H4 (cell line): ENCODE measurements around the gene OR4F15. TPM values are rescaled to one million over a fixed set of nuclear protein-coding genes. Genes with fewer than 3 reads are reported as not detected.
"Not testable (repeated sequence)": the region's sequence is repeated elsewhere in the genome, so short reads cannot be mapped to it uniquely, and the experiment has no call there.

Source experiments
- DNase-seq: peaks from one replicate; pipeline ENCODE4 v3.0.0-alpha.2; 2015; ENCODE audit warnings: low spot score
- total RNA-seq: library from RNA; depleted of rRNA; stranded (reverse); fragments of >200 nt; shearing (Covaris generic); gene quantifications from 2 replicates; pipeline ENCODE4 v1.2.3, GENCODE V29; 2014; rRNA removed

The OR4F15 gene
- total RNA-seq: not detected in 2 replicates

- DNase-seq: no peak
Observed at GRCh38 chr15:101811902-101812301, at the start of gene OR4F15. TSS of gene OR4F15 (plus strand) at chr15:101812202. CDS start at chr15:101818187, 5,985 bp downstream.

- peak; percentile 32 for DNase-seq
Observed at GRCh38 chr15:101764669-101765339, 47.2 kb upstream of the OR4F15 start.

- DNase-seq: not testable (repeated sequence)
Observed at GRCh38 chr15:101765340-101765671, 46.7 kb upstream of the OR4F15 start.

GRCh38 chr15:101765772-101766456 is 46.1 kb upstream of the OR4F15 start:
- DNase-seq: no peak

- DNase-seq: not testable (repeated sequence)
Observed at GRCh38 chr15:101767083-101767640, 44.8 kb upstream of the OR4F15 start.

- no peak for DNase-seq
Observed at GRCh38 chr15:101772921-101773320, 39.1 kb upstream of the OR4F15 start.

- no peak for DNase-seq
Observed at GRCh38 chr15:101773496-101774100, 38.4 kb upstream of the OR4F15 start.

GRCh38 chr15:101775136-101775535 is 36.9 kb upstream of the OR4F15 start:
- DNase-seq: no peak

- DNase-seq: not testable (repeated sequence)
Observed at GRCh38 chr15:101778576-101778975, 33.4 kb upstream of the OR4F15 start.

GRCh38 chr15:101780225-101780624 is 31.8 kb upstream of the OR4F15 start:
- DNase-seq: peak; percentile 50

GRCh38 chr15:101781928-101782327 is 30.1 kb upstream of the OR4F15 start:
- DNase-seq: no peak

GRCh38 chr15:101784644-101785043 is 27.4 kb upstream of the OR4F15 start:
- no peak for DNase-seq

GRCh38 chr15:101786422-101786821 is 25.6 kb upstream of the OR4F15 start:
- DNase-seq: not testable (repeated sequence)

- not testable (repeated sequence) for DNase-seq
Observed at GRCh38 chr15:101788001-101788400, 24.0 kb upstream of the OR4F15 start.

GRCh38 chr15:101788503-101789269 is 23.3 kb upstream of the OR4F15 start:
- DNase-seq: not testable (repeated sequence)

- not testable (repeated sequence) for DNase-seq
Observed at GRCh38 chr15:101790748-101791147, 21.3 kb upstream of the OR4F15 start.

GRCh38 chr15:101793981-101794380 is 18.0 kb upstream of the OR4F15 start:
- not testable (repeated sequence) for DNase-seq

- DNase-seq: peak; percentile 69
Observed at GRCh38 chr15:101795455-101795854, 16.5 kb upstream of the OR4F15 start.

GRCh38 chr15:101799665-101800064 is 12.3 kb upstream of the OR4F15 start:
- no peak for DNase-seq

GRCh38 chr15:101801048-101801447 is 11.0 kb upstream of the OR4F15 start:
- DNase-seq: no peak

GRCh38 chr15:101803209-101803608 is 8.8 kb upstream of the OR4F15 start, which contains the start of gene OR4F6:
TSS of gene OR4F6 (plus strand) at chr15:101803509. CDS start at chr15:101805720, 2,211 bp downstream.
- DNase-seq: no peak

- no peak for DNase-seq
Observed at GRCh38 chr15:101803676-101804075, 8.3 kb upstream of the OR4F15 start.
